A673 (cell line): Measurements from ENCODE around the gene PANK3. TPM values are rescaled to one million over a fixed set of nuclear protein-coding genes. Genes with fewer than 3 reads are reported as not detected.
"Not testable (repeated sequence)": the region's sequence is repeated elsewhere in the genome, so short reads cannot be mapped to it uniquely, and the experiment has no call there.

Experiments
- BruUV-seq: library from RNA; stranded (reverse); fragments of 400-500 nt; replicated peaks from 2 replicates; lab custom pipeline; 2021; lab: Mats Ljungman, UMichigan
- CTCF ChIA-PET: fragments of 300-600 bp; sonication (Branson Sonifier 250); formaldehyde crosslinking; loops from one replicate; lab custom pipeline; 2022; ENCODE audit warnings: antibody characterized with exemption; lab: Charles Lee
- POLR2A ChIA-PET: fragments of 300-600 bp; sonication (Branson Sonifier 250); formaldehyde crosslinking; loops from one replicate; lab custom pipeline; 2022; ENCODE audit warnings: antibody characterized with exemption; ENCODE audit not compliant: low non-redundant PET; lab: Charles Lee
- DNase-seq: peaks from one replicate; pipeline ENCODE4 v3.0.0-alpha.2; 2015; ENCODE audit warnings: low spot score
- H3K27ac ChIP-seq: fragments of 200-600 bp; sonication (generic); 2 replicates; pipeline ENCODE4 v1.5.1; 2016; ENCODE audit warnings: mixed run types, low read depth, mild to moderate bottlenecking, mixed read lengths, antibody characterized with exemption, low read length; ENCODE audit not compliant: poor library complexity, severe bottlenecking
- H3K27me3 ChIP-seq: fragments of 200-600 bp; sonication (generic); replicated peaks from 2 replicates; pipeline ENCODE4 v1.6.1; 2017; ENCODE audit warnings: mixed run types, low read depth, mild to moderate bottlenecking, mixed read lengths, antibody characterized with exemption, low read length; ENCODE audit not compliant: insufficient read depth, poor library complexity
- H3K36me3 ChIP-seq: fragments of 200-600 bp; sonication (generic); 2 replicates; pipeline ENCODE4 v1.6.1; 2016; ENCODE audit warnings: mixed run types, mild to moderate bottlenecking, mixed read lengths, antibody characterized with exemption, low read length; ENCODE audit not compliant: insufficient read depth, poor library complexity, severe bottlenecking
- H3K4me1 ChIP-seq: fragments of 200-600 bp; sonication (generic); 2 replicates; pipeline ENCODE4 v1.6.1; 2017; ENCODE audit warnings: mixed run types, mild to moderate bottlenecking, mixed read lengths, antibody characterized with exemption, low read length; ENCODE audit not compliant: insufficient read depth, poor library complexity, severe bottlenecking
- H3K4me3 ChIP-seq: fragments of 200-600 bp; sonication (generic); 2 replicates; pipeline ENCODE4 v1.5.1; 2016; ENCODE audit warnings: low read depth, mixed run types, mild to moderate bottlenecking, mixed read lengths, low read length; ENCODE audit not compliant: poor library complexity, severe bottlenecking
- H3K9me3 ChIP-seq: fragments of 200-600 bp; sonication (generic); 2 replicates; pipeline ENCODE4 v1.6.1; 2016; ENCODE audit warnings: mixed run types, low read depth, mild to moderate bottlenecking, mixed read lengths, antibody characterized with exemption, low read length; ENCODE audit not compliant: poor library complexity, severe bottlenecking
- CTCF ChIP-seq: fragments of 300-800, 200-600 bp; sonication (generic); conservative IDR thresholded peaks from 2 replicates; pipeline ENCODE4 v1.5.1; 2017; ENCODE audit warnings: low read depth, mild to moderate bottlenecking, antibody characterized with exemption, low read length, moderate library complexity, mixed read lengths
- EZH2 ChIP-seq: fragments of 200-600 bp; sonication (generic); IDR thresholded peaks from 2 replicates; pipeline ENCODE4 v1.6.1; 2017; ENCODE audit warnings: borderline replicate concordance, low read depth, mild to moderate bottlenecking, mixed read lengths, antibody characterized with exemption, low read length; ENCODE audit not compliant: poor library complexity, severe bottlenecking
- intact Hi-C: fragments of 100-400 bp; cut with micrococcal nuclease; formaldehyde crosslinking; loops from one replicate; pipeline ENCODE4 v1.10.0; 2022; ENCODE audit not compliant: unreplicated experiment
- total RNA-seq: library from RNA; stranded (reverse); gene quantifications from 2 replicates; pipeline ENCODE4 v1.2.3, GENCODE V29; 2021

The PANK3 gene
- total RNA-seq, 1 experiment from 2014 or later = 79.2 TPM

GRCh38 chr5:168575391-168576372, 3.5 kb downstream of the PANK3 start:
- intact Hi-C loops = loop anchor here (5.0 kb wide), 1 partner anchor 73 kb away; no protein-coding TSS in a partner anchor
- ChIA-PET POLR2A (no interaction called here), CTCF (no interaction called here)
- no peak overlapping the region for H3K27ac ChIP-seq
- TF ChIP-seq EZH2 (no peak), CTCF (no peak)
- H3K4me1 ChIP-seq = peaks cover 16% of the 10 kb centered on the region
- no peak overlapping the region for H3K4me3 ChIP-seq
- H3K36me3 ChIP-seq = peaks cover 7% of the 10 kb centered on the region
- no peaks in the 10 kb centered on the region for H3K27me3 ChIP-seq
- no peaks in the 10 kb centered on the region for H3K9me3 ChIP-seq
- no peak for DNase-seq
- BruUV-seq = no TSS peak

GRCh38 chr5:168574156-168574555, 5.0 kb downstream of the PANK3 start:
- H3K27me3 ChIP-seq, H3K4me3 ChIP-seq, BruUV-seq, intact Hi-C loops, CTCF ChIA-PET, POLR2A ChIA-PET, H3K36me3 ChIP-seq, H3K4me1 ChIP-seq, DNase-seq, H3K9me3 ChIP-seq, H3K27ac ChIP-seq: not testable (repeated sequence)

- H3K9me3 ChIP-seq, H3K4me3 ChIP-seq, POLR2A ChIA-PET, intact Hi-C loops, H3K27me3 ChIP-seq, H3K27ac ChIP-seq, H3K4me1 ChIP-seq, BruUV-seq, DNase-seq, CTCF ChIA-PET, H3K36me3 ChIP-seq: not testable (repeated sequence)
These were observed 5.5 kb downstream of the PANK3 start for GRCh38 chr5:168573663-168574062.

- POLR2A ChIA-PET = no interaction called here
- H3K36me3 ChIP-seq = peaks cover 32% of the 10 kb centered on the region
- H3K27me3 ChIP-seq = no peaks in the 10 kb centered on the region
- no peaks in the 10 kb centered on the region for H3K9me3 ChIP-seq
- DNase-seq = no peak
- H3K4me3 ChIP-seq = no peak overlapping the region
- CTCF ChIA-PET = no interaction called here
- BruUV-seq = no TSS peak
- TF ChIP-seq EZH2 (no peak), CTCF (no peak)
- H3K4me1 ChIP-seq = no peaks in the 10 kb centered on the region
- intact Hi-C loops = no loop called here
- H3K27ac ChIP-seq = no peak overlapping the region
These were observed 8.5 kb downstream of the PANK3 start for GRCh38 chr5:168570490-168571328.
